RWPE2 (cell line): Measurements from ENCODE around the gene CAPRIN2.

Source experiments
- ATAC-seq: fragments of 200-7000 bp; cut with Tn5 transposase; 3 replicates; pipeline ENCODE4 v1.9.1; 2021; ENCODE audit warnings: low read depth
- DNase-seq: peaks from one replicate; pipeline ENCODE4 v3.0.0-alpha.2; 2020; ENCODE audit warnings: low spot score
- H3K27ac ChIP-seq: fragments of 450-650 bp; 2 replicates; pipeline ENCODE4 v1.5.1; 2017; ENCODE audit warnings: mild to moderate bottlenecking; ENCODE audit not compliant: poor library complexity, severe bottlenecking
- H3K27me3 ChIP-seq: fragments of 250-450 bp; sonication (Bioruptor Pico); 2 replicates; pipeline ENCODE4 v1.5.1; 2021; ENCODE audit warnings: mild to moderate bottlenecking, moderate library complexity; ENCODE audit not compliant: insufficient read depth, poor library complexity, severe bottlenecking
- H3K36me3 ChIP-seq: fragments of 250-450 bp; sonication (Bioruptor Pico); 2 replicates; pipeline ENCODE4 v1.5.1; 2020; ENCODE audit warnings: low read depth, mild to moderate bottlenecking, moderate library complexity
- H3K4me1 ChIP-seq: fragments of 250-450 bp; sonication (Bioruptor Pico); 2 replicates; pipeline ENCODE4 v1.5.1; 2021; ENCODE audit warnings: mild to moderate bottlenecking, moderate library complexity; ENCODE audit not compliant: insufficient read depth, poor library complexity, severe bottlenecking
- H3K4me3 ChIP-seq: fragments of 250-450 bp; sonication (Bioruptor Pico); 2 replicates; pipeline ENCODE4 v1.5.1; 2021; ENCODE audit warnings: mild to moderate bottlenecking, moderate library complexity; ENCODE audit not compliant: severe bottlenecking
- H3K9me3 ChIP-seq: fragments of 250-450 bp; sonication (Bioruptor Pico); 2 replicates; pipeline ENCODE4 v1.5.1; 2021; ENCODE audit warnings: mild to moderate bottlenecking, moderate library complexity; ENCODE audit not compliant: severe bottlenecking
- CTCF ChIP-seq: fragments of 450-650 bp; IDR thresholded peaks from one replicate; pipeline ENCODE4 v1.5.1; 2017; ENCODE audit warnings: mild to moderate bottlenecking, moderate library complexity; ENCODE audit not compliant: poor library complexity, severe bottlenecking

Gene CAPRIN2

DNA sequence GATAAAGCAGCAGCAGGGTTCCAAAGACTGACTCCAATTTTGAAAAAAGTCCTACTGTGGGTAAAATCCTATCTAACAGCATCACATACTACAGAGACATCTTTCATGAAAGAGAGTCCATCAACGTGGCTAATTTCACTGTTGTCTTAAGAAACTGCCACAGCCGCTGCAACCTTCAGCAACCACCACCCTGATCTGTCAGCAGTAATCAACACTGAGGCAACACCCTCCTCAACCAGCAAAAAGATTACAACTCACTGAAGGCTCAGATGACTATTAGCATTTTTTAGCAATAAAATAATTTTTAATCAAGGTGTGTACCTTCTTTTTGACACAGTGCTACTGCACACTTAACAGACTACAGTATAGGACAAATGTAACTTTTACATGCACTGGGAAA, 6.6 kb downstream of the CAPRIN2 start:
- no peak for DNase-seq
- TF ChIP-seq CTCF, result no peak
- no peaks in the 10 kb centered on the region for H3K9me3 ChIP-seq
- H3K36me3 ChIP-seq, result peaks cover 32% of the 10 kb centered on the region
- ATAC-seq, result no peak
- no peaks in the 10 kb centered on the region for H3K27me3 ChIP-seq
- no peak overlapping the region for H3K27ac ChIP-seq
- no peaks in the 10 kb centered on the region for H3K4me1 ChIP-seq
- no peak overlapping the region for H3K4me3 ChIP-seq

- ATAC-seq (no peak), DNase-seq (no peak)
- Histone ChIP-seq H3K4me3 (no peak overlapping the region), H3K27me3 (no peaks in the 10 kb centered on the region), H3K36me3 (peaks cover 36% of the 10 kb centered on the region), H3K4me1 (no peaks in the 10 kb centered on the region), H3K9me3 (no peaks in the 10 kb centered on the region), H3K27ac (no peak overlapping the region)
- no peak for TF ChIP-seq CTCF
These were observed 8.6 kb downstream of the CAPRIN2 start for GRCh38 chr12:30746190-30746589.

DNA sequence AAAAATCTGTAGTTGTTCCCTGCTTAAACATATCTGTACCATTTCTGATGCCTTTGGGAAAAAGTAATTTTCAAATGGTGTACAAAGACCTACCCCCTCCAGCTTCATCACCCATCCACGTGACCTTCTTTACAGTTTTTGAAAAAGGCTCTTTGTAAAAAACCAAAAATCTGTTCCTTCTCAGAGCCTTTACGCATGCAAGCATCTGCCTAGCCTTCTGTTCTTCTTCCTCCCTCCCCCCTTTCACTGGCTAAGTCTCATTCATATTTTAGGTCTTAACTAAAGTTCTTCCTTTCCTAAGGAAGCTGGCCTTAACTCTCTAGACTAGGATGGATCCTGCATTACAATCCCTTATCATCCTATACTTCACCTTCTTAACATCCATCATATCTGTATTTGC, 10.4 kb downstream of the CAPRIN2 start:
- DNase-seq (no peak), ATAC-seq (no peak)
- H3K27me3 ChIP-seq, result no peaks in the 10 kb centered on the region
- H3K4me1 ChIP-seq, result no peaks in the 10 kb centered on the region
- no peaks in the 10 kb centered on the region for H3K9me3 ChIP-seq
- TF ChIP-seq CTCF, result no peak
- peaks cover 41% of the 10 kb centered on the region for H3K36me3 ChIP-seq
- H3K4me3 ChIP-seq, result no peak overlapping the region
- H3K27ac ChIP-seq, result no peak overlapping the region

- Histone ChIP-seq H3K27me3 (no peaks in the 10 kb centered on the region), H3K9me3 (no peaks in the 10 kb centered on the region), H3K27ac (no peak overlapping the region), H3K4me1 (no peaks in the 10 kb centered on the region), H3K36me3 (peaks cover 36% of the 10 kb centered on the region), H3K4me3 (no peak overlapping the region)
- DNase-seq, result no peak
- ATAC-seq, result no peak
- no peak for TF ChIP-seq CTCF
These were observed 14.5 kb downstream of the CAPRIN2 start for GRCh38 chr12:30740274-30740673.

DNA sequence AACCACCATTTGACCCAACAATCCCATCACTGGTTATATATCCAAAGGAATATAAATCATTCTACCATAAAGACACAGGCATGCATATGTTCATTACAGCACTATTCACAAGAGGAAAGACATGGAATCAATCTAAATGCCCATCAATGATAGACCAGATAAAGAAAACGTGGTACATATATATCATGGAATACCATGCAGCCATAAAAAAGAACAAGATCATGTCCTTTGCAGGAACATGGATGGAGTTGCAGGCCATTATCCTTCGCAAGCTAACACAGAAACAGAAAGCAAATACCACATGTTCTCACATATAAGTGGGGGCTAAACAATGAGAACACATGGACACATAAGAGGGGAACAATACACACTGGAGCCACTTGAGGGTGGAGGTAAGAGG, 15.7 kb downstream of the CAPRIN2 start:
- Histone ChIP-seq H3K36me3 (peaks cover 46% of the 10 kb centered on the region), H3K27ac (no peak overlapping the region), H3K4me3 (no peak overlapping the region), H3K9me3 (no peaks in the 10 kb centered on the region), H3K27me3 (no peaks in the 10 kb centered on the region), H3K4me1 (no peaks in the 10 kb centered on the region)
- ATAC-seq (no peak), DNase-seq (no peak)
- no peak for TF ChIP-seq CTCF
